Activated CD8-positive, alpha-beta memory T cell treated with anti-CD3 and anti-CD28 coated beads, Interleukin-2, amount 10 ng/mL, durations not matched to agents 7 days and 5 days (primary cell): ENCODE data around the gene CHD5. TPM values are rescaled to one million over a fixed set of nuclear protein-coding genes. Genes with fewer than 3 reads are reported as not detected.

ENCODE experiments used
- ATAC-seq: fragments of 150-1000 bp; cut with Tn5 transposase; one replicate; pipeline ENCODE4 v1.10.0; 2021; ENCODE audit warnings: moderate library complexity
- CTCF ChIA-PET: fragments of 350-600 bp; sonication (Branson Sonifier 250); formaldehyde crosslinking; loops from one replicate; lab custom pipeline; 2021; ENCODE audit warnings: antibody characterized with exemption; lab: Charles Lee
- DNase-seq: peaks from one replicate; pipeline ENCODE4 v3.0.0-alpha.2; 2020
- H3K27ac Mint-ChIP-seq: one replicate; pipeline ENCODE4 v1.8.0; 2021; ENCODE audit warnings: mild to moderate bottlenecking, mixed read lengths
- H3K27me3 Mint-ChIP-seq: one replicate; pipeline ENCODE4 v1.8.0; 2021; ENCODE audit warnings: mixed read lengths
- H3K36me3 Mint-ChIP-seq: one replicate; pipeline ENCODE4 v1.8.0; 2021; ENCODE audit warnings: mild to moderate bottlenecking, mixed read lengths
- H3K4me1 Mint-ChIP-seq: one replicate; pipeline ENCODE4 v1.8.0; 2021; ENCODE audit warnings: mixed read lengths
- H3K4me3 Mint-ChIP-seq: one replicate; pipeline ENCODE4 v1.8.0; 2021; ENCODE audit warnings: mild to moderate bottlenecking, moderate library complexity, mixed read lengths
- H3K9me3 Mint-ChIP-seq: one replicate; pipeline ENCODE4 v1.8.0; 2022; ENCODE audit warnings: low read depth, mixed read lengths
- total RNA-seq, 2 experiments: library from RNA; stranded (reverse); gene quantifications; one replicate each; pipeline ENCODE4 v1.2.3, GENCODE V29; 2021

The CHD5 gene
- total RNA-seq, 2 experiments from 2014 or later: 0.47 to 1.1 TPM

- Mint-ChIP-seq H3K9me3 (no peaks in the 10 kb centered on the region), H3K27me3 (peaks cover 14% of the 10 kb centered on the region), H3K4me3 (no peak overlapping the region), H3K4me1 (no peaks in the 10 kb centered on the region), H3K36me3 (no peaks in the 10 kb centered on the region), H3K27ac (no peak overlapping the region)
- CTCF ChIA-PET: no interaction called here
- DNase-seq (no peak), ATAC-seq (no peak)
These were observed 14.6 kb downstream of the CHD5 start for GRCh38 chr1:6165441-6165985.

- Mint-ChIP-seq H3K36me3 (no peaks in the 10 kb centered on the region), H3K9me3 (no peaks in the 10 kb centered on the region), H3K4me1 (no peaks in the 10 kb centered on the region), H3K27ac (no peak overlapping the region), H3K4me3 (no peak overlapping the region), H3K27me3 (peaks cover 14% of the 10 kb centered on the region)
- DNase-seq (no peak), ATAC-seq (no peak)
- CTCF ChIA-PET: no interaction called here
These were observed 15.1 kb downstream of the CHD5 start for GRCh38 chr1:6165027-6165426.

- CTCF ChIA-PET: no interaction called here
- H3K4me1 Mint-ChIP-seq: peaks cover 2% of the 10 kb centered on the region
- ATAC-seq: no peak
- no peaks in the 10 kb centered on the region for H3K9me3 Mint-ChIP-seq
- no peak overlapping the region for H3K27ac Mint-ChIP-seq
- no peak for DNase-seq
- H3K4me3 Mint-ChIP-seq: no peak overlapping the region
- no peaks in the 10 kb centered on the region for H3K36me3 Mint-ChIP-seq
- peaks cover 18% of the 10 kb centered on the region for H3K27me3 Mint-ChIP-seq
These were observed 16.0 kb downstream of the CHD5 start for GRCh38 chr1:6163973-6164617.

- H3K4me1 Mint-ChIP-seq: peaks cover 2% of the 10 kb centered on the region
These were observed 16.7 kb downstream of the CHD5 start for GRCh38 chr1:6163191-6163972.

GRCh38 chr1:6162773-6163172 is 17.3 kb downstream of the CHD5 start:
- ATAC-seq: no peak
- Mint-ChIP-seq H3K27me3 (peaks cover 17% of the 10 kb centered on the region), H3K4me1 (peaks cover 4% of the 10 kb centered on the region), H3K9me3 (no peaks in the 10 kb centered on the region), H3K4me3 (no peak overlapping the region), H3K27ac (no peak overlapping the region), H3K36me3 (no peaks in the 10 kb centered on the region)
- CTCF ChIA-PET: no interaction called here
- no peak for DNase-seq

More at GRCh38 chr1:6163191-6163972, 16.7 kb downstream of the CHD5 start:
- CTCF ChIA-PET: no interaction called here
- no peak for DNase-seq
- Mint-ChIP-seq H3K27ac (no peak overlapping the region), H3K36me3 (no peaks in the 10 kb centered on the region), H3K27me3 (peaks cover 19% of the 10 kb centered on the region), H3K4me3 (no peak overlapping the region), H3K9me3 (no peaks in the 10 kb centered on the region)
- ATAC-seq: no peak

- Mint-ChIP-seq H3K27ac (no peak overlapping the region), H3K9me3 (no peaks in the 10 kb centered on the region), H3K4me1 (peaks cover 5% of the 10 kb centered on the region), H3K36me3 (no peaks in the 10 kb centered on the region), H3K4me3 (no peak overlapping the region), H3K27me3 (peaks cover 17% of the 10 kb centered on the region)
- ATAC-seq (no peak), DNase-seq (no peak)
- CTCF ChIA-PET: no interaction called here
These were observed 17.8 kb downstream of the CHD5 start for GRCh38 chr1:6162341-6162740.

- H3K9me3 Mint-ChIP-seq: no peaks in the 10 kb centered on the region
- no peak overlapping the region for H3K4me3 Mint-ChIP-seq
- CTCF ChIA-PET: no interaction called here
- H3K4me1 Mint-ChIP-seq: peaks cover 13% of the 10 kb centered on the region
- DNase-seq: no peak
- peaks cover 15% of the 10 kb centered on the region for H3K27me3 Mint-ChIP-seq
- no peaks in the 10 kb centered on the region for H3K36me3 Mint-ChIP-seq
- ATAC-seq: no peak
- no peak overlapping the region for H3K27ac Mint-ChIP-seq
These were observed 21.9 kb downstream of the CHD5 start for GRCh38 chr1:6158181-6158580.

GRCh38 chr1:6157528-6158174 is 22.5 kb downstream of the CHD5 start:
- peaks cover 13% of the 10 kb centered on the region for H3K4me1 Mint-ChIP-seq
- H3K9me3 Mint-ChIP-seq: no peaks in the 10 kb centered on the region
- H3K27me3 Mint-ChIP-seq: peaks cover 15% of the 10 kb centered on the region
- H3K36me3 Mint-ChIP-seq: no peaks in the 10 kb centered on the region
- DNase-seq (no peak), ATAC-seq (peak; percentile 27)
- no peak overlapping the region for H3K27ac Mint-ChIP-seq
- CTCF ChIA-PET: no interaction called here
- H3K4me3 Mint-ChIP-seq: no peak overlapping the region

GRCh38 chr1:6157132-6157527 is 23.0 kb downstream of the CHD5 start:
- DNase-seq: no peak
- peaks cover 15% of the 10 kb centered on the region for H3K27me3 Mint-ChIP-seq
- H3K27ac Mint-ChIP-seq: no peak overlapping the region
- no peak overlapping the region for H3K4me3 Mint-ChIP-seq
- CTCF ChIA-PET: no interaction called here
- no peaks in the 10 kb centered on the region for H3K9me3 Mint-ChIP-seq
- H3K36me3 Mint-ChIP-seq: no peaks in the 10 kb centered on the region
- ATAC-seq: peak; percentile 9
- H3K4me1 Mint-ChIP-seq: peaks cover 13% of the 10 kb centered on the region

GRCh38 chr1:6154525-6155319 is 25.4 kb downstream of the CHD5 start:
- H3K4me3 Mint-ChIP-seq: no peak overlapping the region
- no peaks in the 10 kb centered on the region for H3K36me3 Mint-ChIP-seq
- H3K4me1 Mint-ChIP-seq: peaks cover 13% of the 10 kb centered on the region
- no peak overlapping the region for H3K27ac Mint-ChIP-seq
- CTCF ChIA-PET: no interaction called here
- ATAC-seq (no peak), DNase-seq (no peak)
- peaks cover 5% of the 10 kb centered on the region for H3K27me3 Mint-ChIP-seq
- no peaks in the 10 kb centered on the region for H3K9me3 Mint-ChIP-seq

GRCh38 chr1:6152882-6153281 is 27.2 kb downstream of the CHD5 start:
- CTCF ChIA-PET: interaction anchor here (0.6 kb wide), 1 partner anchor 51 kb away, joined by 3 read pairs; no protein-coding TSS in a partner anchor
- Mint-ChIP-seq H3K27ac (no peak overlapping the region), H3K4me1 (peaks cover 15% of the 10 kb centered on the region), H3K9me3 (no peaks in the 10 kb centered on the region), H3K36me3 (no peaks in the 10 kb centered on the region), H3K4me3 (no peak overlapping the region), H3K27me3 (peaks cover 6% of the 10 kb centered on the region)
- DNase-seq: no peak
- ATAC-seq: no peak

- Mint-ChIP-seq H3K27ac (no peak overlapping the region), H3K4me3 (no peak overlapping the region), H3K27me3 (peaks cover 7% of the 10 kb centered on the region), H3K4me1 (peaks cover 13% of the 10 kb centered on the region), H3K36me3 (no peaks in the 10 kb centered on the region), H3K9me3 (no peaks in the 10 kb centered on the region)
- ATAC-seq: no peak
- CTCF ChIA-PET: interaction anchor here (0.6 kb wide), 1 partner anchor 51 kb away, joined by 3 read pairs; no protein-coding TSS in a partner anchor
- no peak for DNase-seq
These were observed 27.9 kb downstream of the CHD5 start for GRCh38 chr1:6152181-6152580.

- peaks cover 13% of the 10 kb centered on the region for H3K4me1 Mint-ChIP-seq
- no peak for DNase-seq
- H3K4me3 Mint-ChIP-seq: no peak overlapping the region
- H3K36me3 Mint-ChIP-seq: no peaks in the 10 kb centered on the region
- ATAC-seq: no peak
- no peak overlapping the region for H3K27ac Mint-ChIP-seq
- CTCF ChIA-PET: no interaction called here
- H3K9me3 Mint-ChIP-seq: no peaks in the 10 kb centered on the region
- H3K27me3 Mint-ChIP-seq: peaks cover 7% of the 10 kb centered on the region
These were observed 28.8 kb downstream of the CHD5 start for GRCh38 chr1:6151291-6151822.
